GM12864 (cell line): Measurements from ENCODE around the gene CRABP1.
"Not testable (repeated sequence)": the region's sequence is repeated elsewhere in the genome, so short reads cannot be mapped to it uniquely, and the experiment has no call there.

ENCODE experiments used
- DNase-seq: peaks from one replicate; pipeline ENCODE4 v3.0.0-alpha.2; 2011; ENCODE audit warnings: low read depth
- H3K4me3 ChIP-seq: 2 replicates; pipeline ENCODE4 v1.5.1; 2011; ENCODE audit warnings: mild to moderate bottlenecking, low read depth, low read length, control low read depth
- CTCF ChIP-seq: IDR thresholded peaks from 2 replicates; pipeline ENCODE4 v1.5.1; 2011; ENCODE audit warnings: low read depth, mild to moderate bottlenecking, moderate library complexity, low read length, control low read depth, inconsistent platforms; ENCODE audit errors: missing control alignments

The CRABP1 gene

GRCh38 chr15:78370013-78370412, 29.9 kb downstream of the CRABP1 start:
- H3K4me3 ChIP-seq = no peak overlapping the region
- TF ChIP-seq CTCF = no peak

GRCh38 chr15:78372880-78373279, 32.7 kb downstream of the CRABP1 start:
- no peak for DNase-seq
- no peak for TF ChIP-seq CTCF
- H3K4me3 ChIP-seq = no peak overlapping the region

More at GRCh38 chr15:78370013-78370412, 29.9 kb downstream of the CRABP1 start:
- no peak for DNase-seq

GRCh38 chr15:78374436-78375393, 34.6 kb downstream of the CRABP1 start:
- H3K4me3 ChIP-seq = no peak overlapping the region
- DNase-seq = no peak
- no peak for TF ChIP-seq CTCF

GRCh38 chr15:78380143-78380542, 40.0 kb downstream of the CRABP1 start:
- H3K4me3 ChIP-seq, DNase-seq: not testable (repeated sequence)

GRCh38 chr15:78382114-78382880, 42.1 kb downstream of the CRABP1 start:
- DNase-seq = no peak
- no peak for TF ChIP-seq CTCF
- no peak overlapping the region for H3K4me3 ChIP-seq

- no peak for DNase-seq
- H3K4me3 ChIP-seq = no peak overlapping the region
- no peak for TF ChIP-seq CTCF
Measured at GRCh38 chr15:78384651-78385050, 44.5 kb downstream of the CRABP1 start.

- no peak for TF ChIP-seq CTCF
- H3K4me3 ChIP-seq = no peak overlapping the region
- DNase-seq = no peak
Measured at GRCh38 chr15:78387246-78388037, 47.3 kb downstream of the CRABP1 start.
